B cell (primary cell): Measurements from ENCODE around the gene TLL2.

Source experiments
- CTCF ChIP-seq: fragments of 200-600 bp; IDR thresholded peaks from one replicate; pipeline ENCODE4 v1.8.0; 2022; ENCODE audit warnings: antibody characterized with exemption, mild to moderate bottlenecking
- EZH2 ChIP-seq: IDR thresholded peaks from 2 replicates; pipeline ENCODE4 v1.6.1; 2012; ENCODE audit warnings: borderline replicate concordance, low read depth, mild to moderate bottlenecking, moderate library complexity, low read length; ENCODE audit not compliant: insufficient read depth, poor library complexity, severe bottlenecking

DNA sequence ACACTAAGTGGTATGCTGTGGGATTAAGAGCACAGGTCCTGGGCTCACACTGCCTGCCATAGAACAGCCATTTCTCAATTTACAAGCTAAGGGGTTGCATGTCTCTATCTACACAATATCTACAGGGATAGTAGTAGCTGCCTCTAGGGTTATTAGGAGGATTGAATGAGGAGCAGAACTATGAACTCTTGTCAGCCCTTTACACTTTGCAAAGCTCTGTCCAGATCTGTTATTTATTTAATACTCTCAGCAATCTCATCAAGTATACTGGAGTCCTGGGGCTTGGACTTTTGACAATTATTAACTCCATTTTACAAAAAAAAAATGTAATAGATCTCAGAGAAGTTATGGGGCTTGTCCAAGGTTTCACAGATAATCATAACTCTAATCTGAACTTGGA, 161.7 kb downstream of the TLL2 start:
- TF ChIP-seq CTCF, result no peak
- no peak for TF ChIP-seq EZH2
